ENCODE data around the gene KIAA1217.

Gene KIAA1217

DNA sequence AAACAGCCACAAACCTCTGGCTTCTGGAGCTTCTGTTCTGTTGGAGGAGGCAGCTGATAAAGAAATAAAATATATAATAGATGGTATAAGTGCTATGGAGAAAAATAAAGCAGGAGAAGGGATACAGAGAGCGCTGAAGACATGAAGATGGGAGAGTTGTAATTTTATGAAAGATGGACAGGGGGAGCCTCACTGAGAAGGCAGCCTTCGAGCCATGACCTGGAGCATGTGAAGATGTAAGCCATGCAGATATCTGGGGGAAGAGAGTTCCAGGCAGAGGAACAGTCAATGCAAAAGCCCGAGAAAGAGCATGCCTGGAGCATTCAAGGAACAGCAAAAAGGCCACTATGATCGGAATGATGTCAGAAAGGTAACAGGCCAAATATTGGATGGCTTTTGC is 187.5 kb downstream of the KIAA1217 start:
- Histone ChIP-seq H3K27me3 (replicated peaks; ENCODE audit: control insufficient read depth, insufficient read depth, low read length) (no peaks in the 10 kb centered on the region), H3K9me3 (ENCODE audit: control insufficient read depth, low read length) (no peaks in the 10 kb centered on the region), H3K4me1 (ENCODE audit: control insufficient read depth, insufficient read depth, low read length) (no peaks in the 10 kb centered on the region), H3K9ac (ENCODE audit: low read length) (no peak overlapping the region), H3K36me3 (ENCODE audit: control insufficient read depth, insufficient read depth, low read length, severe bottlenecking) (no peaks in the 10 kb centered on the region), H3K4me3 (ENCODE audit: low read length) (no peak overlapping the region)
- no peak for DNase-seq (ENCODE audit: low read depth)

DNA sequence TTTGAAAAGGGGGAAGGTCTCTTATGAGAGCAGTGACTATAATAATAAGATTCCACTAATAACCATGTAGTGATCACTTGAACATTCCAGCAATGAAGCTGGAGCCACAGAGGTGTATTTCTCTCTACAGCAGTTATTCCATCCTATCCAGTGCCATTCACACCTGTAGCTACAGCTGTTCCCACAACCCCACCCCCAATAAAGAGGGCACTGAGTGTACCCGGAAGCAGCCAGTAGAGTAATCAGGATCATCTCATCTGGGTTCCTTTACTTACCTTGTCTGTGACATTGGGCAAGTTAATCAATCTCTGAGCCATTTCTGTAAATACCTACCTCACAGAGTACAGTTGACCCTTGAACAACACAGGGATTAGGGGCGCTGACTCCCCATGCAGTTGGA is 188.7 kb downstream of the KIAA1217 start:
- no peak for DNase-seq (ENCODE audit: low read depth)
- no peaks in the 10 kb centered on the region for H3K4me1 ChIP-seq (ENCODE audit: control insufficient read depth, insufficient read depth, low read length)
- H3K27me3 ChIP-seq (replicated peaks; ENCODE audit: control insufficient read depth, insufficient read depth, low read length): no peaks in the 10 kb centered on the region
- no peak overlapping the region for H3K9ac ChIP-seq (ENCODE audit: low read length)
- no peak overlapping the region for H3K4me3 ChIP-seq (ENCODE audit: low read length)
- no peaks in the 10 kb centered on the region for H3K9me3 ChIP-seq (ENCODE audit: control insufficient read depth, low read length)
- no peaks in the 10 kb centered on the region for H3K36me3 ChIP-seq (ENCODE audit: control insufficient read depth, insufficient read depth, low read length, severe bottlenecking)

DNA sequence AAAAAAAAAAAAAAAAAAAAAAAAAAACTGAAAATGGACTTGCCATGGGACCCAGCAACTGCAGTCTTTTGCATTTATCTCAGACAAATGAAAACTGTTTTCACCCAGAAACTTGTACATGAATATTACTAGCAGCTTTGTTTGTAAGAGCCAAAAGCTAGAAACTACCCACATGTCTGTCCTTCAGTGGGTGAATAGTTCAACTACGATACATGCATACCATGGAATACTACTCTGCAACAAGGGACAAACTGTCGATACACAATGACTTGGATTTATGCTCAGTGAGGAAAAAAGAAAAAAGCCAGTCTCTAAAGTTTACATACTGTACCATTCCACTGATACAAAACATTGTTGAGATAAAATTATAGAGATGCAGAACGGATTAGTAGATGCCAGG is 195.6 kb downstream of the KIAA1217 start:
- DNase-seq (ENCODE audit: low read depth): no peak

DNA sequence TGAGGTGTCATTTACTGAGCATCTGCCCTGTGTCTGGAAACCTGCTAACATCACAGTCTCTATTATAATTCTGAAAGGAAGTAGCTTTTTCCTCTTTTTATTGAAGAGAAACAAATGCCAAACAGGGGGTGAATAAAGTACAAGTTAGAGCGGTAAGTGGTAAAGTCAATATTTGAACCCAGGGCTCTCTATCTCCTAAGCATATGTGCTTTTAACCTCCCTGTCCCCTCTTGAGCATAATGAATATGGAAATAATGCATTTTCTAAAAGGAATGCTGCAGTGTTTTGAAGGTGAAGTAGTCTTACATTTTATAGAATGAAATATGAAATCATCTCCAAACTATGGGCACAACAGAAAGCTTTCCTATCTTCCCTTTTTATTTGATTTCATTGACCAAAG is 196.7 kb downstream of the KIAA1217 start:
- Histone ChIP-seq H3K9ac (ENCODE audit: low read length) (no peak overlapping the region), H3K36me3 (ENCODE audit: control insufficient read depth, insufficient read depth, low read length, severe bottlenecking) (no peaks in the 10 kb centered on the region), H3K9me3 (ENCODE audit: control insufficient read depth, low read length) (no peaks in the 10 kb centered on the region), H3K4me3 (ENCODE audit: low read length) (no peak overlapping the region), H3K27me3 (replicated peaks; ENCODE audit: control insufficient read depth, insufficient read depth, low read length) (no peaks in the 10 kb centered on the region), H3K4me1 (ENCODE audit: control insufficient read depth, insufficient read depth, low read length) (no peaks in the 10 kb centered on the region)
- no peak for DNase-seq (ENCODE audit: low read depth)

More for the DNA sequence above, 195.6 kb downstream of the KIAA1217 start:
- Histone ChIP-seq H3K4me3 (ENCODE audit: low read length) (no peak overlapping the region), H3K9me3 (ENCODE audit: control insufficient read depth, low read length) (no peaks in the 10 kb centered on the region), H3K27me3 (replicated peaks; ENCODE audit: control insufficient read depth, insufficient read depth, low read length) (no peaks in the 10 kb centered on the region), H3K36me3 (ENCODE audit: control insufficient read depth, insufficient read depth, low read length, severe bottlenecking) (no peaks in the 10 kb centered on the region), H3K4me1 (ENCODE audit: control insufficient read depth, insufficient read depth, low read length) (no peaks in the 10 kb centered on the region), H3K9ac (ENCODE audit: low read length) (no peak overlapping the region)

- no peaks in the 10 kb centered on the region for H3K36me3 ChIP-seq (ENCODE audit: control insufficient read depth, insufficient read depth, low read length, severe bottlenecking)
- no peak overlapping the region for H3K9ac ChIP-seq (ENCODE audit: low read length)
- no peak overlapping the region for H3K4me3 ChIP-seq (ENCODE audit: low read length)
- no peaks in the 10 kb centered on the region for H3K4me1 ChIP-seq (ENCODE audit: control insufficient read depth, insufficient read depth, low read length)
- H3K9me3 ChIP-seq (ENCODE audit: control insufficient read depth, low read length): no peaks in the 10 kb centered on the region
- no peak for DNase-seq (ENCODE audit: low read depth)
- H3K27me3 ChIP-seq (replicated peaks; ENCODE audit: control insufficient read depth, insufficient read depth, low read length): no peaks in the 10 kb centered on the region
Observed at GRCh38 chr10:24406809-24407483, 198.0 kb downstream of the KIAA1217 start.

DNA sequence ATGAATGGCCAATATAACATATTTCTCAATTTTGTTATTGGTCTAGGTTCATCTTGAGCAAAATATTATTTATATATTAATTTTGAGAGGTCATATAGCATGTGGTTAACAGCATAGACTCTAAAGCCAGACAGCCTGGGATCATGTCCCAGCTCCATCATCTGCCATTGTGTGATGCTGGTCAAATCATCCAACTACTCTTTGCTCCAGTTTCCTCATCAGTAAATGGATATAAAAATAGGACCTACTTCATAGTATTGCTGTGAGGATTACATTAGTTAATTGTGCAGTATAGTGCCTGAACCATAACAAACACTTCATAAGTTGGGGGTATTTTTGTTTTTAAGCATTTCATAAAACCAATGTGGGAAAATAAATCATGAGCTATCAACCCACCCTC is 199.0 kb downstream of the KIAA1217 start:
- no peak overlapping the region for H3K9ac ChIP-seq (ENCODE audit: low read length)
- no peak for DNase-seq (ENCODE audit: low read depth)

GRCh38 chr10:24408365-24408764 is 199.4 kb downstream of the KIAA1217 start:
- DNase-seq (ENCODE audit: low read depth): no peak
- H3K4me3 ChIP-seq (ENCODE audit: low read length): no peak overlapping the region
- no peak overlapping the region for H3K9ac ChIP-seq (ENCODE audit: low read length)
- H3K4me1 ChIP-seq (ENCODE audit: control insufficient read depth, insufficient read depth, low read length): no peaks in the 10 kb centered on the region
- H3K9me3 ChIP-seq (ENCODE audit: control insufficient read depth, low read length): no peaks in the 10 kb centered on the region
- no peaks in the 10 kb centered on the region for H3K36me3 ChIP-seq (ENCODE audit: control insufficient read depth, insufficient read depth, low read length, severe bottlenecking)
- no peaks in the 10 kb centered on the region for H3K27me3 ChIP-seq (replicated peaks; ENCODE audit: control insufficient read depth, insufficient read depth, low read length)

More for the DNA sequence above, 199.0 kb downstream of the KIAA1217 start:
- no peaks in the 10 kb centered on the region for H3K9me3 ChIP-seq (ENCODE audit: control insufficient read depth, low read length)
- no peaks in the 10 kb centered on the region for H3K4me1 ChIP-seq (ENCODE audit: control insufficient read depth, insufficient read depth, low read length)
- no peaks in the 10 kb centered on the region for H3K36me3 ChIP-seq (ENCODE audit: control insufficient read depth, insufficient read depth, low read length, severe bottlenecking)
- no peak overlapping the region for H3K4me3 ChIP-seq (ENCODE audit: low read length)
- H3K27me3 ChIP-seq (replicated peaks; ENCODE audit: control insufficient read depth, insufficient read depth, low read length): no peaks in the 10 kb centered on the region

- DNase-seq (ENCODE audit: low read depth): no peak
- no peak overlapping the region for H3K9ac ChIP-seq (ENCODE audit: low read length)
- H3K4me3 ChIP-seq (ENCODE audit: low read length): no peak overlapping the region
- H3K4me1 ChIP-seq (ENCODE audit: control insufficient read depth, insufficient read depth, low read length): peaks cover 19% of the 10 kb centered on the region
- H3K9me3 ChIP-seq (ENCODE audit: control insufficient read depth, low read length): no peaks in the 10 kb centered on the region
- H3K27me3 ChIP-seq (replicated peaks; ENCODE audit: control insufficient read depth, insufficient read depth, low read length): no peaks in the 10 kb centered on the region
- H3K36me3 ChIP-seq (ENCODE audit: control insufficient read depth, insufficient read depth, low read length, severe bottlenecking): no peaks in the 10 kb centered on the region
Observed at GRCh38 chr10:24414597-24414996, 205.7 kb downstream of the KIAA1217 start.

GRCh38 chr10:24415455-24416125 is 206.7 kb downstream of the KIAA1217 start:
- Histone ChIP-seq H3K4me3 (ENCODE audit: low read length) (no peak overlapping the region), H3K27me3 (replicated peaks; ENCODE audit: control insufficient read depth, insufficient read depth, low read length) (no peaks in the 10 kb centered on the region), H3K4me1 (ENCODE audit: control insufficient read depth, insufficient read depth, low read length) (peaks cover 19% of the 10 kb centered on the region), H3K36me3 (ENCODE audit: control insufficient read depth, insufficient read depth, low read length, severe bottlenecking) (no peaks in the 10 kb centered on the region), H3K9ac (ENCODE audit: low read length) (peak overlapping the region; percentile 43), H3K9me3 (ENCODE audit: control insufficient read depth, low read length) (no peaks in the 10 kb centered on the region)
- DNase-seq (ENCODE audit: low read depth): peak; percentile 73

DNA sequence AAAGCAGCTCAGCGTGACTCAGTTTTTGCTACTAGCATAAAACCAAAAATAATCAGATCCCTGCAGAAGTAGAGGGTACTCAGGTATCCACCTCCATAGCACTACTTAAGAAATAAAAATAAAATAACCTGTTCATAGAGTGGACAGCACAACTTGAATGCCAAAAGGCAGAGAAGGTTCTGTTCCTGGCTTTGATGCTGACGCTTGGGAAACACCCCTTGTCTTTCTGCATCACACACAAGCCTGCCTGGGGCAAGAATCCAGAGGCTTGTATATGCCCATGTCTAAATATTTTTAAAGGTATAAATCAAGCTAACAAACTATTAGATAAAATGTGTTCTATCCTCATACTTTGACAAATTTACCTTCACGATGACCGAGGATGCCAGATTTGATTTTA is 207.3 kb downstream of the KIAA1217 start:
- DNase-seq (ENCODE audit: low read depth): no peak
- no peaks in the 10 kb centered on the region for H3K36me3 ChIP-seq (ENCODE audit: control insufficient read depth, insufficient read depth, low read length, severe bottlenecking)
- H3K9me3 ChIP-seq (ENCODE audit: control insufficient read depth, low read length): no peaks in the 10 kb centered on the region
- no peaks in the 10 kb centered on the region for H3K27me3 ChIP-seq (replicated peaks; ENCODE audit: control insufficient read depth, insufficient read depth, low read length)
- peaks cover 19% of the 10 kb centered on the region for H3K4me1 ChIP-seq (ENCODE audit: control insufficient read depth, insufficient read depth, low read length)
- peak overlapping the region; percentile 43 for H3K9ac ChIP-seq (ENCODE audit: low read length)
- H3K4me3 ChIP-seq (ENCODE audit: low read length): no peak overlapping the region

DNA sequence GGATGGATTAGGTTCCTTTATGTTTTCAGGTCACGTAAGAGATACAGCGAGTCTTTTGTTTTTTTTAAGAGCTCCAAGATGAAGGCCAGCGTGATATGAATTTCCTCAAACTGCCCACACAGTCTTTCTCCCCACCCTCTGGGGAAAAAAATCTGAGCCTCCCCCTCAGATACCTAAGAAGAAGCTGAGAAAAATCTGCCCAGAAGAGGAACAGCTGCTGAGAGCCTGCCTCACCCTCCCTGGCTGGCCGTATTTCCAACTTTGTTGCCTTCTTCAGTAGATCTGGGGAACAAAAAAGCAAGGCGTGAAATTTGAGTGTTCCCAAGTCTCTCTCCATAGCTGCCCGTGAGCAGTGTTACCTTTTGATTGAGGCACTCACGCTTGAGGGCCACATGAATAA is 208.1 kb downstream of the KIAA1217 start:
- Histone ChIP-seq H3K4me1 (ENCODE audit: control insufficient read depth, insufficient read depth, low read length) (peaks cover 19% of the 10 kb centered on the region), H3K36me3 (ENCODE audit: control insufficient read depth, insufficient read depth, low read length, severe bottlenecking) (no peaks in the 10 kb centered on the region), H3K4me3 (ENCODE audit: low read length) (no peak overlapping the region), H3K27me3 (replicated peaks; ENCODE audit: control insufficient read depth, insufficient read depth, low read length) (no peaks in the 10 kb centered on the region), H3K9me3 (ENCODE audit: control insufficient read depth, low read length) (no peaks in the 10 kb centered on the region), H3K9ac (ENCODE audit: low read length) (no peak overlapping the region)
- DNase-seq (ENCODE audit: low read depth): no peak
